22Rv1 (cell line): ENCODE measurements around the gene SLC25A44.
A peak's percentile ranks its signal among the peaks of the same experiment; 100 is the strongest.

ENCODE experiments used
- H3K27ac ChIP-seq: fragments of 450-650 bp; 2 replicates; pipeline ENCODE4 v1.5.1; 2017
- ZFX ChIP-seq: fragments of 450-650 bp; IDR thresholded peaks from 2 replicates; pipeline ENCODE4 v1.6.1; 2017; ENCODE audit warnings: antibody characterized with exemption, borderline replicate concordance
- TF ChIP-seq, protein P1 (sequence below): fragments of 450-650 bp; IDR thresholded peaks from 2 replicates; pipeline ENCODE4 v1.5.1; 2017; ENCODE audit warnings: mild to moderate bottlenecking

Gene SLC25A44

GRCh38 chr1:156238248-156238647, 44.3 kb downstream of the SLC25A44 start:
- no peak for TF ChIP-seq ZFX
- TF ChIP-seq, protein P1, sequence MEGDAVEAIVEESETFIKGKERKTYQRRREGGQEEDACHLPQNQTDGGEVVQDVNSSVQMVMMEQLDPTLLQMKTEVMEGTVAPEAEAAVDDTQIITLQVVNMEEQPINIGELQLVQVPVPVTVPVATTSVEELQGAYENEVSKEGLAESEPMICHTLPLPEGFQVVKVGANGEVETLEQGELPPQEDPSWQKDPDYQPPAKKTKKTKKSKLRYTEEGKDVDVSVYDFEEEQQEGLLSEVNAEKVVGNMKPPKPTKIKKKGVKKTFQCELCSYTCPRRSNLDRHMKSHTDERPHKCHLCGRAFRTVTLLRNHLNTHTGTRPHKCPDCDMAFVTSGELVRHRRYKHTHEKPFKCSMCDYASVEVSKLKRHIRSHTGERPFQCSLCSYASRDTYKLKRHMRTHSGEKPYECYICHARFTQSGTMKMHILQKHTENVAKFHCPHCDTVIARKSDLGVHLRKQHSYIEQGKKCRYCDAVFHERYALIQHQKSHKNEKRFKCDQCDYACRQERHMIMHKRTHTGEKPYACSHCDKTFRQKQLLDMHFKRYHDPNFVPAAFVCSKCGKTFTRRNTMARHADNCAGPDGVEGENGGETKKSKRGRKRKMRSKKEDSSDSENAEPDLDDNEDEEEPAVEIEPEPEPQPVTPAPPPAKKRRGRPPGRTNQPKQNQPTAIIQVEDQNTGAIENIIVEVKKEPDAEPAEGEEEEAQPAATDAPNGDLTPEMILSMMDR = no peak
- no peak overlapping the region for H3K27ac ChIP-seq

DNA sequence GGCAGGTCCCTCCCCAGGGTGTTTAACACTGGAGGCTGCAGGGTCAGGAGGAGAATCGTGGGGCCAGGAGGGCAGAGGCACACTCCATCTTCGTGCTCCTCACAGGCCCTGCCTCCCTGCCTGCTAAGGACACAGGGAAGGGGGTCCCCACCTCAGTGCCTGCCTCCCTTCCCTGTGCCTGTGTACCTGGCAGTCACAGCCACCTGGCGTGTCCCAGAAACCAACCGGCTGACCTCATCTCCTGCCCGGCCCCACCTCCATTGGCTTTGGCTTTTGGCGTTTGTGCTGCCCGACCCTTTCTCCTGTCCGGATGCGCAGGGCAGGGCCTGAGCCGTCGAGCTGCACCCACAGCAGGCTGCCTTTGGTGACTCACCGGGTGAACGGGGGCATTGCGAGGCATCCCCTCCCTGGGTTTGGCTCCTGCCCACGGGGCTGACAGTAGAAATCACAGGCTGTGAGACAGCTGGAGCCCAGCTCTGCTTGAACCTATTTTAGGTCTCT, 47.5 kb downstream of the SLC25A44 start:
- TF ChIP-seq ZFX = no peak
- TF ChIP-seq, protein P1 = no peak
- peak overlapping the region; percentile 12; the same call in 1 of the 2 replicates for H3K27ac ChIP-seq

DNA sequence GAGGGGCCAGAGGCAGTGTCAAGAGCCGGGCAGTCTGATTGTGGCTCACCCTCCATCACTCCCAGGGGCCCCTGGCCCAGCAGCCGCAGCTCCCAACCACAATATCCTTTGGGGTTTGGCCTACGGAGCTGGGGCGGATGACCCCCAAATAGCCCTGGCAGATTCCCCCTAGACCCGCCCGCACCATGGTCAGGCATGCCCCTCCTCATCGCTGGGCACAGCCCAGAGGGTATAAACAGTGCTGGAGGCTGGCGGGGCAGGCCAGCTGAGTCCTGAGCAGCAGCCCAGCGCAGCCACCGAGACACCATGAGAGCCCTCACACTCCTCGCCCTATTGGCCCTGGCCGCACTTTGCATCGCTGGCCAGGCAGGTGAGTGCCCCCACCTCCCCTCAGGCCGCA, 48.0 kb downstream of the SLC25A44 start, which contains the start of gene BGLAP:
Gene BGLAP, plus strand, starts transcription at position 259 of the 400 bp plus-strand sequence. Its CDS starts 48 bp downstream, at position 307.
- H3K27ac ChIP-seq = peak within 1 kb of the TSS; percentile 12; the same call in 1 of the 2 replicates

GRCh38 chr1:156242738-156243137, 48.8 kb downstream of the SLC25A44 start:
- TF ChIP-seq ZFX = no peak
- H3K27ac ChIP-seq = no peak overlapping the region

More for the DNA sequence above, 48.0 kb downstream of the SLC25A44 start, which contains the start of gene BGLAP:
- no peak for TF ChIP-seq ZFX
- TF ChIP-seq, protein P1 = no peak

GRCh38 chr1:156244126-156244525, 50.2 kb downstream of the SLC25A44 start:
- peak overlapping the region; percentile 26; the same call in 1 of the 2 replicates for H3K27ac ChIP-seq
- TF ChIP-seq ZFX = no peak
- TF ChIP-seq, protein P1 = no peak

GRCh38 chr1:156244712-156245111, 50.8 kb downstream of the SLC25A44 start:
- TF ChIP-seq ZFX = no peak
- TF ChIP-seq, protein P1 = no peak
- H3K27ac ChIP-seq = peak overlapping the region; percentile 26; the same call in 1 of the 2 replicates

GRCh38 chr1:156245451-156246232, 51.7 kb downstream of the SLC25A44 start:
- peak overlapping the region; percentile 55 for H3K27ac ChIP-seq
- no peak for TF ChIP-seq ZFX
- TF ChIP-seq, protein P1 = no peak
